HG03469 (cell line): ENCODE measurements around the gene AVP.

Experiments
- ATAC-seq: cut with Tn5 transposase; IDR thresholded peaks from one replicate; pipeline ENCODE4 v1.9.1; 2021; ENCODE audit warnings: mild to moderate bottlenecking, moderate library complexity, moderate number of reproducible peaks; ENCODE audit not compliant: unreplicated experiment

The AVP gene

DNA sequence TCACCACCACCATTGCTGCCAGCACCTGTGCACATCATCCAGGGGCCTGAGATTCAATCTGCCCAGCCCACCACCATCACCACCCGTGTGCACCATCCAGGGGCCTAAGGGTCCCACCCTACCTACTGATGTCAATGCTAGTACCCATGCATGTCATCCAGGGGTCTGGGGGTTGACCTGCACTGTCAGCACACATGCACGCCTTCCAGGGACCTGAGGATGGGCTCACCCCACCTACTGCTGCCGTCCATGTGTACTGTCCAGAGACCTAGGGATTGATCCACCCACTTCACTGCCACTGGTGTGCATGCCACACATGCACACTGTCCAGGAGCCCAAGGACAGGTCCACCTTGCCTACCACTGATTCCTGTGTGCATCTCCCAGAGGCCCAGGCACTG lies 25.0 kb downstream of the AVP start:
- ATAC-seq: no peak

DNA sequence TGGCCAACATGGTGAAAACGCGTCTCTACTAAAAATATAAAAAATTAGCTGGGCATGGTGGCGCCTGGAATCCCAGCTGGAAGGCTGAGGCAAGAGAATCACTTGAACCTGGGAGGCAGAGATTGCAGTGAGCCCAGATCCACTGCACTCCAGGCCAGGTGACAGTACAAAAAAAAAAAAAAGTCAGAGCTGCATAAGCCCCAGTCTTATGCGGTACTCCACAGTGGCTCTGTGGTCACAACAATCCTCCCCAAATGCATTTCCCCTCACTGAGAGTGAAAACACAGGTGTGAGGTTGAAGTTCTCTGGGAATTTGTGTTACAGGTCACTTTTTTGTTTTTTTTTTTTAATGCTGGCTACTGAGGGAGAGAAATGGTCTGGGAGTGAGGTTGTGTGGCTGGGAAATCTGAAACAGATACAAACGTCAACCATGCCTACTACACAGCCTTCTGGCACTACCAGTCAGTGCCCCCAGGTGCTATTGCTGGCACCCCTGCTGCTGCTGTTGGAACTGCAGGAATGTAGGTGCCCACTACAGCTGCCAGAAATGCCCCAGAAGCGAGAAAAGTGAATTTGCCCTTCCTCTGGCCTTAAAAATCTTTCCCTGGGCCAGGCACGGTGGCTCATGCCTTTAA lies 33.0 kb downstream of the AVP start:
- no peak for ATAC-seq

DNA sequence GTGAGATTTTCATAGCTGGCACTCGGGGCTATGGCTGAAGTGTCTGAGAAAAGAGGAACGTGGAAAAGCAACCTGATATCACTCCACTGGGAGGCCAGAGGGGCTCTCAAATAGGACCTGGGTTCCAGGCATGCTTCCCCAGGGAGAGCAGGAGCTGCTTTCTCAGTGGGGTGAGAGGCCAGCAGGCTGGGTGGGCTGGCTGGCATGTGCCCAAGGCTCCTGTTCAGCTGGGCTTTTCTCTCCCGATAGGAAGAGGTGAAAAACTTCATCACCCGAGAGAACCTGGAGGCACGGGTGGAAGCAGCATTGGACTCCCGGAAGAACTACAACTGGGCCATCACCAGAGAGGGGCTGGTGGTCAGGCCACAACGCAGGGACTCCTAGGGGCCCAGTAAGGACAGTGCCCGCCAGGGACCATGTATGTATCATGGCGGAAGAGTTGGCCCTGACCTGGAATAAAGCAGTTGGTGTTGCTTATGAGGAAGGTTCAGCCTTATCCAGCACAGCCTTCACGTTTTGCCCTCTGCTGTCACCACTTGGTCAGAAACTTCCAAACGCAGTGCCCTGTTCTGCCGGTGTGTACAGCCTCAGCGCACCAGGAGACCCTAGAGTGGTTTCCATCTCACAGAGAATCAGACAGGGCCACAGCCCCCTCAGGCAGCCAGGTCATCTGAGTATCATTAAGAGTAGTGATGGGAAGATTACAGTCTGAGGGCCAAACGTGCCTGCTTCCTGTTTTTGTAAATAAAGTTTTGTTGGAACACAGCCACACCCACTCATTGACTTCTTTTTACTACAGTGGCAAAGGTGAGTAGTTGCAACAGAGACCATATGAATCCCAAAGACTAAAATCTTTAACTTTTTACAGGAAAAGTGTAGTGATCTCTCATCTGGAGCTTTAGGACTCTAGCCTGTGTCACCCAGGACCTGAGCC lies 36.8 kb downstream of the AVP start:
- no peak for ATAC-seq

GRCh38 chr20:3046677-3047462 lies 37.7 kb downstream of the AVP start:
- ATAC-seq: no peak

DNA sequence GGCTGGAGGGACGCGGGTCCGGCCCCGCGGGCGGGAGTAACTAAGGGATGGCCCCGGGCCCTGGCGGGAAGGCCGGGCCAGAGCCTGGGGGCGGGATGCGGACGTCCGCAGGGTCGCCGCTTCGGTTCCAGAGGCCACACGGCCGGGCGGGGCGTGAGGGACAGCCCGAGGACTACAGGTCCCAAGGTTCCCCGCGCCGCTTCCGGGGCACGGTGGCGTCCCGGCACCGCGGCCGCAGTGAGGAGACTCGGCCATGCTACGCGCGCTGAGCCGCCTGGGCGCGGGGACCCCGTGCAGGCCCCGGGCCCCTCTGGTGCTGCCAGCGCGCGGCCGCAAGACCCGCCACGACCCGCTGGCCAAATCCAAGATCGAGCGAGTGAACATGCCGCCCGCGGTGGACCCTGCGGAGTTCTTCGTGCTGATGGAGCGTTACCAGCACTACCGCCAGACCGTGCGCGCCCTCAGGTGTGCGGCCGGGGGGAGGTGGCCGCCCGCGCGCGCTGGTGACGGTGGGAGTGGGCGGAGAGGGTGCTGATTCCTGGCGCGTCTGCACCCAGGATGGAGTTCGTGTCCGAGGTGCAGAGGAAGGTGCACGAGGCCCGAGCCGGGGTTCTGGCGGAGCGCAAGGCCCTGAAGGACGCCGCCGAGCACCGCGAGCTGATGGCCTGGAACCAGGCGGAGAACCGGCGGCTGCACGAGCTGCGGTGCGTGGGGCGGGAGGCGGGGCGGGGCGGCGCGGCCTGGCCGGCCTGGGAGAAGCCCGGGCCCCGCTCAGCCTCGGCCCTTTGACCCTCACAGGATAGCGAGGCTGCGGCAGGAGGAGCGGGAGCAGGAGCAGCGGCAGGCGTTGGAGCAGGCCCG lies 38.5 kb downstream of the AVP start, which contains the start of gene MRPS26:
Gene MRPS26, plus strand, starts transcription at position 237 of the 861 bp plus-strand sequence. Its CDS starts 17 bp downstream, at position 254.
- peak; percentile 76 for ATAC-seq

DNA sequence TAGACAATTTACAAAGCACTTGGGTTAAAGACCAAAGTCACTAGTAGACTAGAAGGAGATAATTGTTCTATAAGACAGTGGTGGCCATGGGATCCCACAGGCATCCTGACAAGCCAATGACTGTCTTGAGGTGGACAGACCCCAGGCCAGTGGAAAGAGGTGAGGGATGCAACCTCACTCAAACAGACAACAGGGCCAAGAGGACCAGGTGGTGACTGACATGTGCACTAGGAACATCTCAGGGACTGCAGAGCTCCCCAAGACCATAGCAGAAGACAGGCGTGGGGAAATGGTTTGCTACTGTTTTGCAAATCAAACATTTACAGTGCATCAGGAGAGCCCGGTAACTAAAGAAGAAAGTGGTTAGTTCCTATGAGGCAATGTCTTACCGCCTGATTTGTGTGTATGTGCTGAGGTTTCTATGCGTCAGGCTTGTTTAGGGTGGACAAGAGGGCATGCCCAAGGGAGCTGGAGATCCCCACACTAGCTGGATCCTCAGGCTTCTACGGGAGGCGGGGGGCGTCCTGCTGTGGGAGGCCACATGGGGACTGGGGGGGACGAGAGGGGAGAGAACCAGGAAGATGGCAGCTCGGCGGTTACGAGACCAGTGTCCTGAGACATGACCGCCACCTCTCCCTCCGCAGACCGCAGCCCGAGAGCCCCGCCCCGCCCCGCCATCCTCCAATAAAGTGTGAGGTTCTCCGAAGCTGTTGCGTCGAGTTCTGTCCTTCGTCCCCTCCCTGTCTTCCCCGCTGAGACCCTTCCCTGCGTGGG lies 39.3 kb downstream of the AVP start:
- no peak for ATAC-seq

DNA sequence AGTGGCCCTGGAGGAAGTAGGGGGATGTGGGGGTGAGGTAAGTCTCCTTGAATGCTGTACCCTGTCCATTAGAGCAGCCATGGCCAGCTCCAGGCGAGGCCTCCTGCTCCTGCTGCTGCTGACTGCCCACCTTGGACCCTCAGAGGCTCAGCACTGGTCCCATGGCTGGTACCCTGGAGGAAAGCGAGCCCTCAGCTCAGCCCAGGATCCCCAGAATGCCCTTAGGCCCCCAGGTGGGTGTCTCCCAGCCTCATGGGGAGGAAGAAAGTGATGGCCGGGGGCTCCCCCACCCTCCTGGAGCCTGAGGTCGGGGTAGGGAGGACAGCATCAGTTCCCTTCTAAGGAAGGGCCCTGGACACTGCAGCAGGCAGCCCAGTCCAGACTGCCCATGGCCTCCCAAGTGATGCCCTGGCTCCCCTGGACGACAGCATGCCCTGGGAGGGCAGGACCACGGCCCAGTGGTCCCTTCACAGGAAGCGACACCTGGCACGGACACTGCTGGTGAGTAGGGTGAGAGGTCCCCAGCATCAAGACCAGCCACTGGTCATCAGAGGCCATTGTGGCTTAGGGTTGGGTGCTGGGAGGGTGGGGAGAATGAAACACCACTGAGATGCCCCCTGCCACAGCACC lies 40.1 kb downstream of the AVP start:
- no peak for ATAC-seq

- no peak for ATAC-seq
Observed at GRCh38 chr20:3043322-3043721, 41.2 kb downstream of the AVP start, which contains the start of gene GNRH2. GNRH2 (plus strand) TSS chr20:3043622; CDS start chr20:3044415, 793 bp downstream.

- no peak for ATAC-seq
Observed at GRCh38 chr20:3042625-3043024, 41.9 kb downstream of the AVP start.

DNA sequence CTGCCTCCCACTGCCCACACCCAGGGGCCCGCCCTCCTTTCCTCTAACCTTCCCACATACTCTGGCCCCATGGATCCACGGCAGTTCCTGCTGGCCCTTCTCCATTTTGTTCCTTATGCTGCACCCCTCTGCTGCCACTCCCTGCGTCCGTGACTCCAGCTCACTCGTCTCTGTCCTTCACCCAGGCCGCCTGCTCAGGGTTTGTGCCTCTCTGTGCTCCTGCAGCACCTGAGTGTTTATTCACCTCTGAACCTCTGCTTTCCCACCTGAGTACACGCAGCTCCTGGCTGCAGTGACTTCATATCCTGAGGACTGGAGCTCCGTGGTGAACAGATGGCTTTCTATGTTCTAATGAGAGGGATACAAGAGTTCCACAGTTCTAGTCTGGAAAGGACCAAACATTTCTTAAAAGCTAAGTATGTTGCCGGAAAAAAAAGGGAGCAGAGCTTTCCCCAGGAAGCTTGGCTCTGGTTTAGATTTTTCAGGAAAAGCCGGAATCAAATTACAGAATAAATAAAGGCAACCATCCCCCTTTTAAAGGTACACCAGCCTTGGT lies 42.6 kb downstream of the AVP start:
- no peak for ATAC-seq

- no peak for ATAC-seq
Observed at GRCh38 chr20:3040086-3040485, 44.4 kb downstream of the AVP start.

GRCh38 chr20:3039426-3039825 lies 45.1 kb downstream of the AVP start:
- no peak for ATAC-seq

- no peak for ATAC-seq
Observed at GRCh38 chr20:3038454-3038853, 46.1 kb downstream of the AVP start.

DNA sequence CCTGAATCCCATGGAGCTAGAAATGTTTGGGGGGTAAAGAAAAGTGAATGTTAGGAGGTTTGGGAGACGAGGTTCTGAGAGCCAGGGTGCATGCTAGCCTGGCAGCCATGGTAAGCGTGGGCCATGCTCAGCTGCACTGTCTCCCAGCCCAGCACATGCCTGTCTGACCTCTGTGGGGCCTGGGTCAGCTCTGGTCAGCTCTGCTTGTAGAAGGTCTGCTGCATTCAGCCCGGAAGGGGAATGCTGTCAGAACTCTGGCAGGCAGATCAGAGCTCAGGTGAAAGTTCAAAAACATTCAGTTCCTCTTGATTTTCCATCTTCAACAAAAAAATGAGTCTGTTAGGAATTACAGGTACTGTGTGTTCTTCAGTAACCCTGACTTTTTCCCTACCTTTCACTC lies 46.9 kb downstream of the AVP start:
- ATAC-seq: no peak

GRCh38 chr20:3032624-3033023 lies 51.9 kb downstream of the AVP start:
- no peak for ATAC-seq
